A673 (cell line): ENCODE data around the gene SAP30BP. TPM values are rescaled to one million over a fixed set of nuclear protein-coding genes. Genes with fewer than 3 reads are reported as not detected.

ENCODE experiments used
- BruUV-seq: library from RNA; stranded (reverse); fragments of 400-500 nt; replicated peaks from 2 replicates; lab custom pipeline; 2021; lab: Mats Ljungman, UMichigan
- CTCF ChIA-PET: fragments of 300-600 bp; sonication (Branson Sonifier 250); formaldehyde crosslinking; loops from one replicate; lab custom pipeline; 2022; ENCODE audit warnings: antibody characterized with exemption; lab: Charles Lee
- POLR2A ChIA-PET: fragments of 300-600 bp; sonication (Branson Sonifier 250); formaldehyde crosslinking; loops from one replicate; lab custom pipeline; 2022; ENCODE audit warnings: antibody characterized with exemption; ENCODE audit not compliant: low non-redundant PET; lab: Charles Lee
- DNase-seq: peaks from one replicate; pipeline ENCODE4 v3.0.0-alpha.2; 2015; ENCODE audit warnings: low spot score
- H3K27ac ChIP-seq: fragments of 200-600 bp; sonication (generic); 2 replicates; pipeline ENCODE4 v1.5.1; 2016; ENCODE audit warnings: mixed run types, low read depth, mild to moderate bottlenecking, mixed read lengths, antibody characterized with exemption, low read length; ENCODE audit not compliant: poor library complexity, severe bottlenecking
- H3K27me3 ChIP-seq: fragments of 200-600 bp; sonication (generic); replicated peaks from 2 replicates; pipeline ENCODE4 v1.6.1; 2017; ENCODE audit warnings: mixed run types, low read depth, mild to moderate bottlenecking, mixed read lengths, antibody characterized with exemption, low read length; ENCODE audit not compliant: insufficient read depth, poor library complexity
- H3K36me3 ChIP-seq: fragments of 200-600 bp; sonication (generic); 2 replicates; pipeline ENCODE4 v1.6.1; 2016; ENCODE audit warnings: mixed run types, mild to moderate bottlenecking, mixed read lengths, antibody characterized with exemption, low read length; ENCODE audit not compliant: insufficient read depth, poor library complexity, severe bottlenecking
- H3K4me1 ChIP-seq: fragments of 200-600 bp; sonication (generic); 2 replicates; pipeline ENCODE4 v1.6.1; 2017; ENCODE audit warnings: mixed run types, mild to moderate bottlenecking, mixed read lengths, antibody characterized with exemption, low read length; ENCODE audit not compliant: insufficient read depth, poor library complexity, severe bottlenecking
- H3K4me3 ChIP-seq: fragments of 200-600 bp; sonication (generic); 2 replicates; pipeline ENCODE4 v1.5.1; 2016; ENCODE audit warnings: low read depth, mixed run types, mild to moderate bottlenecking, mixed read lengths, low read length; ENCODE audit not compliant: poor library complexity, severe bottlenecking
- H3K9me3 ChIP-seq: fragments of 200-600 bp; sonication (generic); 2 replicates; pipeline ENCODE4 v1.6.1; 2016; ENCODE audit warnings: mixed run types, low read depth, mild to moderate bottlenecking, mixed read lengths, antibody characterized with exemption, low read length; ENCODE audit not compliant: poor library complexity, severe bottlenecking
- EZH2 ChIP-seq: fragments of 200-600 bp; sonication (generic); IDR thresholded peaks from 2 replicates; pipeline ENCODE4 v1.6.1; 2017; ENCODE audit warnings: borderline replicate concordance, low read depth, mild to moderate bottlenecking, mixed read lengths, antibody characterized with exemption, low read length; ENCODE audit not compliant: poor library complexity, severe bottlenecking
- intact Hi-C: fragments of 100-400 bp; cut with micrococcal nuclease; formaldehyde crosslinking; loops from one replicate; pipeline ENCODE4 v1.10.0; 2022; ENCODE audit not compliant: unreplicated experiment
- total RNA-seq: library from RNA; stranded (reverse); gene quantifications from 2 replicates; pipeline ENCODE4 v1.2.3, GENCODE V29; 2021
- TF ChIP-seq, protein P1 (sequence below): fragments of 300-800, 200-600 bp; sonication (generic); conservative IDR thresholded peaks from 2 replicates; pipeline ENCODE4 v1.5.1; 2017; ENCODE audit warnings: low read depth, mild to moderate bottlenecking, antibody characterized with exemption, low read length, moderate library complexity, mixed read lengths

SAP30BP gene
- total RNA-seq, 1 experiment from 2014 or later, result 98.1 TPM

DNA sequence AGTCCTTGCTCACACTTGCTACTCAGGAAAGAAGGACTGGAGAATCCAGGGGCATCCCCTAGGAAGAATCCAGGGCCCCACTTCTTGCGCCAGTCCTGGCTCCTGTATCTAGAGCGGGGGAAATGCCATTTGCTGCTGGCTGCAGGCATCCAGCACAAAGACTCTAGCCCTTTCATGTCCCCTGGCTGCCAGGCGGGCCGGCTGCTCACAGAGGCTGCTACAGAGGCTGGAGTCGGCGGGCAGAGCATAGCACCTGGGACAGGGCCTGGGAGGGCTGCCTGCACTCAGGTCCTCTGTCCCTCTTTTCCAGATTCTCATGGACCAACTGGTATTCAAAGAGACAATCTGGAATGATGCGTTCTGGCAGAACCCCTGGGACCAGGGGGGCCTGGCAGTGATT lies 20.1 kb upstream of the SAP30BP start:
- intact Hi-C loops, result no loop called here
- H3K36me3 ChIP-seq, result peaks cover 4% of the 10 kb centered on the region
- TF ChIP-seq, protein P1, sequence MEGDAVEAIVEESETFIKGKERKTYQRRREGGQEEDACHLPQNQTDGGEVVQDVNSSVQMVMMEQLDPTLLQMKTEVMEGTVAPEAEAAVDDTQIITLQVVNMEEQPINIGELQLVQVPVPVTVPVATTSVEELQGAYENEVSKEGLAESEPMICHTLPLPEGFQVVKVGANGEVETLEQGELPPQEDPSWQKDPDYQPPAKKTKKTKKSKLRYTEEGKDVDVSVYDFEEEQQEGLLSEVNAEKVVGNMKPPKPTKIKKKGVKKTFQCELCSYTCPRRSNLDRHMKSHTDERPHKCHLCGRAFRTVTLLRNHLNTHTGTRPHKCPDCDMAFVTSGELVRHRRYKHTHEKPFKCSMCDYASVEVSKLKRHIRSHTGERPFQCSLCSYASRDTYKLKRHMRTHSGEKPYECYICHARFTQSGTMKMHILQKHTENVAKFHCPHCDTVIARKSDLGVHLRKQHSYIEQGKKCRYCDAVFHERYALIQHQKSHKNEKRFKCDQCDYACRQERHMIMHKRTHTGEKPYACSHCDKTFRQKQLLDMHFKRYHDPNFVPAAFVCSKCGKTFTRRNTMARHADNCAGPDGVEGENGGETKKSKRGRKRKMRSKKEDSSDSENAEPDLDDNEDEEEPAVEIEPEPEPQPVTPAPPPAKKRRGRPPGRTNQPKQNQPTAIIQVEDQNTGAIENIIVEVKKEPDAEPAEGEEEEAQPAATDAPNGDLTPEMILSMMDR, result no peak
- TF ChIP-seq EZH2, result no peak
- no peak for DNase-seq
- H3K9me3 ChIP-seq, result no peaks in the 10 kb centered on the region
- BruUV-seq, result no TSS peak
- H3K4me3 ChIP-seq, result no peak overlapping the region
- no peaks in the 10 kb centered on the region for H3K27me3 ChIP-seq
- H3K4me1 ChIP-seq, result no peaks in the 10 kb centered on the region
- CTCF ChIA-PET, result no interaction called here
- POLR2A ChIA-PET, result no interaction called here
- H3K27ac ChIP-seq, result no peak overlapping the region

DNA sequence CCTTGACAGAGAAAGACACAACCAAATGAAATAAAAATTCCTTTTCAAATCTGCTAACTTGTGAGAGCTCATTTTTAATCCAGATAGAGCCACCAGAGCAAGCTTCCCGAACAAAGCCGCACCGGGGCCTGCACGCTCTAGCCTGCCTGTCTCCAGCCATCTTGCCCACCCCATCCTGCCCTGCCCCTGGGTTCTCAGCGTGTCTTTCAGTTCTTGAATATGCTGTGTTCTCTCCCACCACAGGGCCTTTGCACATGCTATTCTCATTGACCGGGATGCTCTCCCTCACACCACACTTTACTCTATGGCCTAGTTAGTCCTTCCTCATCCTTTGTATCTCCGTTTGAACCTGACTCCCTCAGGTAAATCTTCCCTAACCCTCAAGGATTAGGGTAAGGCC lies 19.2 kb upstream of the SAP30BP start:
- POLR2A ChIA-PET, result no interaction called here
- TF ChIP-seq, protein P1, result no peak
- no peak for TF ChIP-seq EZH2
- Histone ChIP-seq H3K27ac (no peak overlapping the region), H3K4me1 (no peaks in the 10 kb centered on the region), H3K4me3 (no peak overlapping the region), H3K9me3 (no peaks in the 10 kb centered on the region), H3K36me3 (peaks cover 4% of the 10 kb centered on the region), H3K27me3 (no peaks in the 10 kb centered on the region)
- CTCF ChIA-PET, result no interaction called here
- no TSS peak for BruUV-seq
- DNase-seq, result no peak
- intact Hi-C loops, result no loop called here

DNA sequence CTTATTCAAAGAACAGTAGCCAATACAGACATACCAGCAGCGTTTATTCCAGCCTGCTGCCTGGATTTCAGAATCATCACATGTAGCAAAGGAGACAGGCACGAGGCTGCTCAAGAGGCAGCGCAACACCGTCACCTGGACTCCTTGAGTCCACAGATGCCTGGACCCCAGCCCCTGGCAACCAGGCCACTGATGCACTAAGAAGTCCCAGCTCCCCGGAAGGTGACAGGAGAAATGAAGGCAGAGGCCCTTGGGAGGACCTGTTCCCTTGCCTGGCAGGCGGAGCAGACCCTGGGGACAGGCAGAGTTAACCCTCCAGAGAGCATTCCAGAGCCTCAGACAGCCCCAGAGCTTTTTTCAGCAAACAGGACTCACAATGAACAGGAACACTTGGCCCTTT lies 17.5 kb upstream of the SAP30BP start:
- no peaks in the 10 kb centered on the region for H3K9me3 ChIP-seq
- H3K4me1 ChIP-seq, result no peaks in the 10 kb centered on the region
- no peaks in the 10 kb centered on the region for H3K27me3 ChIP-seq
- ChIA-PET CTCF (interaction anchor here (2.0 kb wide), 1 partner anchor 16 kb away, joined by 10 read pairs; the partner anchor contains the start of gene SMIM5), POLR2A (interaction anchor here (0.6 kb wide), 1 partner anchor 84 kb away, joined by 6 read pairs; no protein-coding TSS in a partner anchor)
- peaks cover 4% of the 10 kb centered on the region for H3K36me3 ChIP-seq
- TF ChIP-seq EZH2, result no peak
- TF ChIP-seq, protein P1, result no peak
- no peak overlapping the region for H3K27ac ChIP-seq
- DNase-seq, result no peak
- intact Hi-C loops, result no loop called here
- H3K4me3 ChIP-seq, result no peak overlapping the region
- no TSS peak for BruUV-seq
